Activated naive CD8-positive, alpha-beta T cell treated with anti-CD3 and anti-CD28 coated beads for 36 hours (primary cell): Measurements from ENCODE around the gene GPI. TPM values are rescaled to one million over a fixed set of nuclear protein-coding genes. Genes with fewer than 3 reads are reported as not detected.

ENCODE experiments used
- DNase-seq: peaks from one replicate; pipeline ENCODE4 v3.0.0; 2021
- H3K27ac Mint-ChIP-seq: one replicate; pipeline ENCODE4 v1.8.0; 2022; ENCODE audit warnings: mild to moderate bottlenecking, moderate library complexity, mixed read lengths
- H3K27me3 Mint-ChIP-seq: one replicate; pipeline ENCODE4 v1.8.0; 2022; ENCODE audit warnings: mild to moderate bottlenecking, mixed read lengths
- H3K36me3 Mint-ChIP-seq: one replicate; pipeline ENCODE4 v1.8.0; 2021; ENCODE audit warnings: mild to moderate bottlenecking, mixed read lengths
- H3K4me1 Mint-ChIP-seq: one replicate; pipeline ENCODE4 v1.8.0; 2021; ENCODE audit warnings: mixed read lengths
- H3K4me3 Mint-ChIP-seq: one replicate; pipeline ENCODE4 v1.8.0; 2022; ENCODE audit warnings: mild to moderate bottlenecking, moderate library complexity, mixed read lengths
- H3K9me3 Mint-ChIP-seq: one replicate; pipeline ENCODE4 v1.8.0; 2022; ENCODE audit warnings: mixed read lengths
- total RNA-seq, 2 experiments: library from RNA; stranded (reverse); gene quantifications; one replicate each; pipeline ENCODE4 v1.2.3, GENCODE V29; 2021

The GPI gene
- total RNA-seq = 100 to 1,000 TPM; 698 to 708 TPM

DNA sequence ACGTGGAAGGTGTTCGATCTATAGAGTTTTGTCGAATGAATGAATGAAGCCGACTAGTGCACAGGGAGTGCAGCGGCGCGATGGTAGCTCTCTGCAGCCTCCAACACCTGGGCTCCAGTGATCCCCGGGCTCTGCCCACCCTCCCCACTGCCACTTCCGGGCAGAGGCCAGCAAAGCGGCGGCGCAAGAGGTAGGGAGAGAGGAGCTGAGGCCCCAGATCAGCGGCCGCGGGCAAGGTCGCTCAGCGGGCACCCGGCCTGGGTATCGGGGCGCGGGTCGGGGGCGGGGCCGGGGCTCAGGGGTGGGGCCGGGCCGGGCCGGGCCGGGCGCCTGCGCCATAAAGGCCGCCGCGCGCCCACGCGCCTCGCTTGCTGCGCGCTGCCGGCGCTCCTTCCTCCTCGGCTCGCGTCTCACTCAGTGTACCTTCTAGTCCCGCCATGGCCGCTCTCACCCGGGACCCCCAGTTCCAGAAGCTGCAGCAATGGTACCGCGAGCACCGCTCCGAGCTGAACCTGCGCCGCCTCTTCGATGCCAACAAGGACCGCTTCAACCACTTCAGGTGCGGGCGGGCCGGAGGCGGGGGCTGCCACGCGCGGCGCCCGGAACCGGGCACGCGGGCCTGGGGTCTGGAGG lies at the start of gene GPI:
Gene GPI, plus strand, starts transcription at position 367 of the 633 bp plus-strand sequence. Its CDS starts 71 bp downstream, at position 438.
- peaks cover 38% of the 10 kb centered on the region for H3K4me1 Mint-ChIP-seq
- H3K27ac Mint-ChIP-seq = peak within 1 kb of the TSS; percentile 88
- peak; percentile 82 for DNase-seq
- H3K4me3 Mint-ChIP-seq = peak within 1 kb of the TSS; percentile 89
- H3K36me3 Mint-ChIP-seq = peaks cover 41% of the 10 kb centered on the region
- H3K27me3 Mint-ChIP-seq = no peaks in the 10 kb centered on the region
- H3K9me3 Mint-ChIP-seq = no peaks in the 10 kb centered on the region

DNA sequence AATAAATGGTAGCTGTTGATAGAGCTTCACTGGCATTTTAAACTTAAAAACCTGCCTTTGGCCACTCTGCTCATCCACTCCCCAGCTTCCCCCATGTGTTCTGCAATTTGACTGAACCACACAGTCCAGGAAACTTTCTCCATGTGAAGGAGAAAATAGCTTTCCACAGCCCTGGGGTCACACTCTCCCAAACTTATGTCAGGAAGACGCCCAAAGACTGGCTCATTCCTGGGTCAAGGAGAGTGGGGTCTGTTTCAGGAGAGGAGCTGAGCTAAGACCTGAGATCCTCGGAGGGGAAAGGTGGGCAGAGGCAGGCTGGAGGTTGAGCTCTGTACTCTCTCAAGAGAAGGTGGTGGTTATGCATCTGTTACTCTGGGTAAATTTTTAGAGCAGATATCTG lies 48.7 kb upstream of the GPI start:
- peak overlapping the region; percentile 51 for H3K27ac Mint-ChIP-seq
- no peak for DNase-seq

DNA sequence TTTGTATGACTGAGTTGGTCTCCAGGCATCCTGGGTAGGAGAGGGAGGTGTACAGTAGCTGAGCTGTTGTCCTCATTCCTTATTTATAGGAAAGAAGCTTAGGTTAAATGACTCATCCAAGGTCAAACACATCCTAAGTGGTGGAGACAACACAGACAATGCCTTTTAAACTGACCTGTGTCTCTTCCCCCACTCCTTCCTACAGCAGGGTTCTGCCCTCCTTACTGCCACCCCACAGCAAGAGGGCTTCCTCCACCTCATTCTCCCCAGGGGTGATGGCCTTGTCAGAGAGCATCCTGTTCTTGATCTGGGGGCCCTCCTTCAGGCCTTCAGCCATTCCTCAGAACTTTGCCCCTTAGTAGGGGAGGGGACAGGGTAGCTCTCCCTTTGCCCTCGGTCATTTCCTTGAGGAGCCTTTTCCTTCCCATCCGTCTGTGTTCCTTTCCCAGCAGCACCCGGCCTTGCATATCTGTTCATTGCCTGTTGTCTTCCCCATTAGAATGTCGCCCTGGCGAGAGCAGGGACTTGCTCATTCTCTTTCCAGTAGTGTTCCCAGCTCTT lies 48.2 kb upstream of the GPI start:
- Mint-ChIP-seq H3K36me3 (peaks cover 7% of the 10 kb centered on the region), H3K9me3 (no peaks in the 10 kb centered on the region), H3K27ac (peak overlapping the region; percentile 45), H3K27me3 (no peaks in the 10 kb centered on the region), H3K4me3 (no peak overlapping the region), H3K4me1 (peaks cover 45% of the 10 kb centered on the region)
- DNase-seq = no peak

More for the DNA sequence above, 48.7 kb upstream of the GPI start:
- Mint-ChIP-seq H3K36me3 (peaks cover 7% of the 10 kb centered on the region), H3K4me1 (peaks cover 46% of the 10 kb centered on the region), H3K27me3 (no peaks in the 10 kb centered on the region), H3K4me3 (no peak overlapping the region), H3K9me3 (no peaks in the 10 kb centered on the region)

GRCh38 chr19:34317311-34317927 lies 47.6 kb upstream of the GPI start:
- no peak for DNase-seq
- peaks cover 7% of the 10 kb centered on the region for H3K36me3 Mint-ChIP-seq
- H3K4me1 Mint-ChIP-seq = peaks cover 45% of the 10 kb centered on the region
- H3K27me3 Mint-ChIP-seq = no peaks in the 10 kb centered on the region
- H3K9me3 Mint-ChIP-seq = no peaks in the 10 kb centered on the region
- peak overlapping the region; percentile 45 for H3K27ac Mint-ChIP-seq
- H3K4me3 Mint-ChIP-seq = no peak overlapping the region

DNA sequence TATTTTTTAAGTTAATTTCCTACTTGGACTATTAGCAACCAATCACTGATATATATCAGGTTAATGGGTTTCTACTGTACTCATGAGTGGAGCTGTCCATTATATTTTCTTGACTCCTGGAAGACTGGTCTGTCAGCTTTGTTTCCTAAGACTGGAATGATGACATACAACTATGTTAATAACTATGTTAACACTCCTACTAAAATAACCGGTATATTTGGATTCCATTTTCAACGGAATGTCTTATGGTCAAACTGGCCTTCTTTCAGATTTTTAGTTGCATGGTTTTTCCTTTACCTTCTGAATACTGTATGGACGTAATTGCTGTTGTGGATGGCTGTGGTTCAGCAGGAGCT lies 45.8 kb upstream of the GPI start:
- peaks cover 42% of the 10 kb centered on the region for H3K4me1 Mint-ChIP-seq
- H3K4me3 Mint-ChIP-seq = no peak overlapping the region

GRCh38 chr19:34319785-34320184 lies 45.2 kb upstream of the GPI start:
- no peak overlapping the region for H3K27ac Mint-ChIP-seq
- peaks cover 41% of the 10 kb centered on the region for H3K4me1 Mint-ChIP-seq
- no peak overlapping the region for H3K4me3 Mint-ChIP-seq
- H3K27me3 Mint-ChIP-seq = no peaks in the 10 kb centered on the region
- no peaks in the 10 kb centered on the region for H3K9me3 Mint-ChIP-seq
- no peak for DNase-seq
- peaks cover 8% of the 10 kb centered on the region for H3K36me3 Mint-ChIP-seq

More for the DNA sequence above, 45.8 kb upstream of the GPI start:
- Mint-ChIP-seq H3K27ac (no peak overlapping the region), H3K9me3 (no peaks in the 10 kb centered on the region), H3K36me3 (peaks cover 8% of the 10 kb centered on the region), H3K27me3 (no peaks in the 10 kb centered on the region)
- no peak for DNase-seq

DNA sequence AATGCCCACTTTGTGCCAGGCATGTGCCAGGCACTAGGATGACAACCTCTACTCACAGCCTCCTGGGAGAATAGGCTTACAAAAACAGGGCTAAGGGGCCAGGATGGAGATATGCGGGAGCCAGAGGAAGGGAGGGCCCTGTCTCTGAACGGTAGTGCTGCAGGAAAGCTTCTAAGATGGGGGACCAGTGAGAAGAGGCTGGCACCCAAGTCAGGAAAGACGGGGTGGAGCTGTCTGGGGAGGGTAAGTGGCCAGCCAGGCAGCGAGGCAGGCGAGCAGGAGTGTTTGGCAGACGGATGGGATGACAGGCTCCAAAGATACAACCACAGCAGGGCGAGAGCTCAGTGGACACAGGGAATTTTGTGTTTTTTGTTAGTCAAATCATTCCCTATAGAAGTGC lies 44.7 kb upstream of the GPI start:
- no peaks in the 10 kb centered on the region for H3K9me3 Mint-ChIP-seq
- peaks cover 11% of the 10 kb centered on the region for H3K36me3 Mint-ChIP-seq
- no peaks in the 10 kb centered on the region for H3K27me3 Mint-ChIP-seq
- no peak overlapping the region for H3K4me3 Mint-ChIP-seq
- peaks cover 37% of the 10 kb centered on the region for H3K4me1 Mint-ChIP-seq
- no peak for DNase-seq
- H3K27ac Mint-ChIP-seq = no peak overlapping the region

GRCh38 chr19:34321735-34322134 lies 43.3 kb upstream of the GPI start:
- H3K4me1 Mint-ChIP-seq = peaks cover 28% of the 10 kb centered on the region
- H3K27ac Mint-ChIP-seq = no peak overlapping the region
- H3K9me3 Mint-ChIP-seq = no peaks in the 10 kb centered on the region
- H3K36me3 Mint-ChIP-seq = peaks cover 16% of the 10 kb centered on the region
- no peaks in the 10 kb centered on the region for H3K27me3 Mint-ChIP-seq
- no peak for DNase-seq
- H3K4me3 Mint-ChIP-seq = no peak overlapping the region

- Mint-ChIP-seq H3K4me3 (no peak overlapping the region), H3K9me3 (no peaks in the 10 kb centered on the region), H3K36me3 (peaks cover 17% of the 10 kb centered on the region), H3K27ac (no peak overlapping the region), H3K4me1 (peaks cover 11% of the 10 kb centered on the region), H3K27me3 (no peaks in the 10 kb centered on the region)
- no peak for DNase-seq
These were observed 41.4 kb upstream of the GPI start for GRCh38 chr19:34323433-34324204.

GRCh38 chr19:34324320-34324719 lies 40.7 kb upstream of the GPI start:
- Mint-ChIP-seq H3K27me3 (no peaks in the 10 kb centered on the region), H3K4me3 (no peak overlapping the region), H3K9me3 (no peaks in the 10 kb centered on the region), H3K4me1 (peaks cover 6% of the 10 kb centered on the region), H3K27ac (no peak overlapping the region), H3K36me3 (peaks cover 17% of the 10 kb centered on the region)
- no peak for DNase-seq

DNA sequence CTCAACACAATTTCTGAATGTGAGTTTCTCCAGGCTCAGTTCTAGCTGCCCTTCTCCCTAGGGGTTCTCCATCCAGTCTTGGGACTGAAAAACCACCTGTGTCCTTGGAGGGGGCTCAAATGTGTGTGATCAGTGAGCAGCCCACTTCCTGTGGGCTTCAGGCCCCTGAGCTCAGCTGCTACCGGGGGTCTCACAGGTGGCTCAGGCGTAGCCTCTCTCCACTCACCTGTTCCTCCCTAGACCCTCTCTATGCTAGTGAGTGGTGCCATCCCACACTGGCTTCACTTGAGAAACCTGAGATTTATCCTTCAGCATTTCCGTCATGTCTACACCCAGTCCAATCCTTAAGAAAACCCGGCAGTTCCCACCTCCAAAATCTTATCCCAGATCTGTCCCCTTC lies 39.8 kb upstream of the GPI start:
- no peak for DNase-seq
- Mint-ChIP-seq H3K27ac (no peak overlapping the region), H3K4me1 (no peaks in the 10 kb centered on the region), H3K4me3 (no peak overlapping the region), H3K9me3 (no peaks in the 10 kb centered on the region), H3K36me3 (peaks cover 18% of the 10 kb centered on the region), H3K27me3 (no peaks in the 10 kb centered on the region)

DNA sequence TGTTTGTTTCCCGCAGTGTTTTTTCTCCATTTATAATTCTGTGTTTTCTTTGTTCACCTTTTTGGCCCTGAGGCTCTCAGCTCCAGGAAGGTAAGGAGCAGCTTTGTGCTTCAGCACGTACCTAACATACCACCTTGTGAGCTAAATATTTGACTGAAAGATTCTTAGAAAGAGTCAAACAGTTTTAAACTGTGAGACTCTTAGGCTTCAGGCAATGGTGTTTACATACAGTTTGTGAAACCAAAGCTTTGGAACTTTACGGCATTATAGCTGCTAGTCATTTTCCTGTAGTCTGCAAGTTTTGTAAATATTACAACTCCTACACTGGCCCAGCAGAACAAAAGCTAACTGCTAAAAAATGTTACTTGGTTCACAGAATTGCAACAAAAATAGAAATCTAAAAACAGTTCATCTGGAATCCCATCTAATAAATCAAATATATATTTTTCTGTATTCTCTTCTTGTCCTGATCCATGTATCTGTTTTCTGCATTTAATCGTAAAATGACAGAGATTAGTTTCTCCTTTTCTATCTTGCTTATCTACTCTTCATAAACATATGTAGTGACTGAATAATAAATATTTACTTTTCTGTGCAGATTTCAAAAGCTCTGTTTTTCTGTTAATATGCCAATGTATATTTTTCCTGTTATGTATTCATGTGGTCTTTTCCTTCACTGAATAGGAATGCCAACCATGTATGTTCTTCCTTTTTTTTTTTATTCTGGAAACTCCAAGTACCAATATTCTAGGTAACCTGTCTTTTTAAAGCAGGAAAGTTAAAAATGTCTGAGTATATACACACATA lies 38.8 kb upstream of the GPI start:
- Mint-ChIP-seq H3K27ac (no peak overlapping the region), H3K36me3 (peaks cover 17% of the 10 kb centered on the region), H3K4me1 (no peaks in the 10 kb centered on the region), H3K9me3 (no peaks in the 10 kb centered on the region), H3K27me3 (no peaks in the 10 kb centered on the region), H3K4me3 (no peak overlapping the region)
- no peak for DNase-seq

DNA sequence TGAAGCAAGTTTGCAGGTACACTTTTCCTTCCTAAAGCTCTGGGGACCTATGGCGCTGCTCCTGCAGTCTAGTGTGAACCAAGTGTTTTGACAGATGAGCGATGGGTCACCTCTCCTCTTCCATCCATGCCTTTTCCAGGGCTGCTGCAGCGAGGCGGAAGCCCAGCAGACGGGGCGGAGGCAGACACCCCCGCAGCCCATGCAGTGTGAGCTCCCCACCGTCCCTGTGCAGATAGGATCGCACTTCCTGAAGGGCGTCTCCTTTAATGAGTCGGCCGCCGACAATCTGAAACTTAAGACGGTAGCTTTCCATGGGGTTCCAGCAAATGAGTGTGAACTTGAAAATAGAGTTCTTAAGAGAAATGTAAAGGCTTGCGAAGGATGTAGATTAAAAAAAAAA lies 37.1 kb upstream of the GPI start:
- no peak overlapping the region for H3K27ac Mint-ChIP-seq

GRCh38 chr19:34328982-34329381 lies 36.0 kb upstream of the GPI start:
- DNase-seq = no peak
- Mint-ChIP-seq H3K36me3 (peaks cover 16% of the 10 kb centered on the region), H3K27me3 (no peaks in the 10 kb centered on the region), H3K9me3 (no peaks in the 10 kb centered on the region), H3K4me1 (no peaks in the 10 kb centered on the region), H3K4me3 (no peak overlapping the region), H3K27ac (no peak overlapping the region)

More for the DNA sequence above, 37.1 kb upstream of the GPI start:
- Mint-ChIP-seq H3K4me1 (no peaks in the 10 kb centered on the region), H3K9me3 (no peaks in the 10 kb centered on the region), H3K36me3 (peaks cover 19% of the 10 kb centered on the region), H3K4me3 (no peak overlapping the region), H3K27me3 (no peaks in the 10 kb centered on the region)
- no peak for DNase-seq

DNA sequence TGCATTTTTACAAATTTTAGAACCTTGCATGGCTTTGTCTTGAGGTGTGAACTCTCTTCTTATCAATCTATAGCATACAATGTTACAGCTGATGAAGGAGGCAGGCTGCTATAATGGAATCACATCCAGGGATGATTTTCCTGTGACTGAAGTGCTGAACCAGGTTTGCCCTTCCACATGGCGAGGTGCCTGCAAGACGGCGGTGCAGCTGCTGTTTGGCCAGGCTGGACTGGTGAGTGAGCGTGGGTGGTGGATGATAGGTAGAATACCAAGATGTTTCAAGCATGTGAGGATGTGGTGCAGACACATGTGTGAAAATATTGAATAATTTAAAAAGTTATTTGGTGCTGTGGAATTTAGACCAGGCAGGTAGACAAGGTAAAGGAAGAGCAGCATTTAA lies 34.9 kb upstream of the GPI start:
- H3K4me3 Mint-ChIP-seq = no peak overlapping the region
- peaks cover 14% of the 10 kb centered on the region for H3K36me3 Mint-ChIP-seq
- H3K9me3 Mint-ChIP-seq = no peaks in the 10 kb centered on the region
- no peak overlapping the region for H3K27ac Mint-ChIP-seq
- no peaks in the 10 kb centered on the region for H3K4me1 Mint-ChIP-seq
- no peak for DNase-seq
- no peaks in the 10 kb centered on the region for H3K27me3 Mint-ChIP-seq
